Measurements from ENCODE around the gene TRANK1. TPM values are rescaled to one million over a fixed set of nuclear protein-coding genes. Genes with fewer than 3 reads are reported as not detected.

The TRANK1 gene
- total RNA-seq: 10 to 100 TPM; 41.8 to 84.3 TPM

DNA sequence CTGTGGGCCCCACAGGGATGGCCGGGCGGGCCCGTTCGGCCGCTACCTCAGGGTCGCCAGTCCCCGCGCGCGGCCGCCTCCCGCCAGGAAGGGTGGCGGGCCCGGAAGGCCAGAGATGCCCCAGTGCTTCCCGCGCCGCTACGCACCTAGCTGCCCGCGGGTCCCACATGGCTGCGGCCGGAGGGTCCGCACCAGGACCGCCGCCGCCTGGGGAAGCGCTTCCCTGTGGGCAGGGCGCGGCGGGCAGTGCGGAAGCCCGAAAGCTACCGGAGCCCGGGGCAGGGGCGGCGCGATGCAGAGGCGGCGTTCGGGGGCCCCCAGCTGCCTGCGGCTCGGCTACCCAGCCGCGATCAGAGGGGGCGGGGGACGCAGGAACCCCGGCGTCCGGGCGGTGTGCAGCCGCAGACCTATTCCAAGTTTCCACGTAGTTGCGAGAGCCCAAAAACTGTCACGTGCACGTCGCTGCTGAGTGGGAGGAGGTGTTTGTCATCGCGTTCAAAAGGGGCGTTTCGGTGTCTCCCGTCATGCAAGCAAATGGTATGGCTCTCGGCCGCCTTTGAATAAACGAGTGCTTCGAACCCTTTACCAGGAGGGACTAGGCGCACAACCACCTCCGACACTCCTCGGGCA is at the start of gene TRANK1:
Gene TRANK1 (minus strand): TSS at position 414 of the 630 bp plus-strand sequence. CDS start 245 bp downstream, at position 169.
- peak; percentile 77 for ATAC-seq
- peak within 1 kb of the TSS; percentile 72 for H3K4me3 Mint-ChIP-seq
- H3K27me3 Mint-ChIP-seq: peaks cover 8% of the 10 kb centered on the region
- CTCF ChIA-PET: interaction anchor here (1.0 to 3.3 kb wide), 6 partner anchors 13 to 213 kb away, joined by 3 to 37 read pairs (median 4); no protein-coding TSS in a partner anchor
- H3K9me3 Mint-ChIP-seq (ENCODE audit: low read depth): peaks cover 7% of the 10 kb centered on the region
- peak within 1 kb of the TSS; percentile 43 for H3K27ac Mint-ChIP-seq
- H3K4me1 Mint-ChIP-seq: peaks cover 13% of the 10 kb centered on the region
- H3K36me3 Mint-ChIP-seq: peaks cover 25% of the 10 kb centered on the region
- peak; percentile 86 for DNase-seq

DNA sequence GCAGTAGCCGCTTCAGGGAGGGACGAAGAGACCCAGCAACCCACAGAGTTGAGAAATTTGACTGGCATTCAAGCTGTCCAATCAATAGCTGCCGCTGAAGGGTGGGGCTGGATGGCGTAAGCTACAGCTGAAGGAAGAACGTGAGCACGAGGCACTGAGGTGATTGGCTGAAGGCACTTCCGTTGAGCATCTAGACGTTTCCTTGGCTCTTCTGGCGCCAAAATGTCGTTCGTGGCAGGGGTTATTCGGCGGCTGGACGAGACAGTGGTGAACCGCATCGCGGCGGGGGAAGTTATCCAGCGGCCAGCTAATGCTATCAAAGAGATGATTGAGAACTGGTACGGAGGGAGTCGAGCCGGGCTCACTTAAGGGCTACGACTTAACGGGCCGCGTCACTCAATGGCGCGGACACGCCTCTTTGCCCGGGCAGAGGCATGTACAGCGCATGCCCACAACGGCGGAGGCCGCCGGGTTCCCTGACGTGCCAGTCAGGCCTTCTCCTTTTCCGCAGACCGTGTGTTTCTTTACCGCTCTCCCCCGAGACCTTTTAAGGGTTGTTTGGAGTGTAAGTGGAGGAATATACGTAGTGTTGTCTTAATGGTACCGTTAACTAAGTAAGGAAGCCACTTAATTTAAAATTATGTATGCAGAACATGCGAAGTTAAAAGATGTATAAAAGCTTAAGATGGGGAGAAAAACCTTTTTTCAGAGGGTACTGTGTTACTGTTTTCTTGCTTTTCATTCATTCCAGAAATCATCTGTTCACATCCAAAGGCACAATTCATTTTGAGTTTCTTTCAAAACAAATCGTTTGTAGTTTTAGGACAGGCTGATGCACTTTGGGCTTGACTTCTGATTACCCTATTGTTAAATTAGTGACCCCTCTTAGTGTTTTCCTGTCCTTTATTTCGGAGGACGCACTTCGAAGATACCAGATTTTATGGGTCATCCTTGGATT is 48.8 kb upstream of the TRANK1 start, which contains the start of gene MLH1:
Gene MLH1 (plus strand): TSS at position 193 of the 958 bp plus-strand sequence. CDS start 30 bp downstream, at position 223.
- DNase-seq (peak; percentile 100), ATAC-seq (peak; percentile 88)
- Mint-ChIP-seq H3K4me3 (no peak within 1 kb of the TSS), H3K4me1 (peaks cover 36% of the 10 kb centered on the region), H3K27ac (no peak within 1 kb of the TSS), H3K36me3 (peaks cover 55% of the 10 kb centered on the region), H3K9me3 (ENCODE audit: low read depth) (no peaks in the 10 kb centered on the region), H3K27me3 (no peaks in the 10 kb centered on the region)
- CTCF ChIA-PET: interaction anchor here (0.7 to 2.1 kb wide), 9 partner anchors 12 to 220 kb away, joined by 3 to 8 read pairs (median 3); no protein-coding TSS in a partner anchor

DNA sequence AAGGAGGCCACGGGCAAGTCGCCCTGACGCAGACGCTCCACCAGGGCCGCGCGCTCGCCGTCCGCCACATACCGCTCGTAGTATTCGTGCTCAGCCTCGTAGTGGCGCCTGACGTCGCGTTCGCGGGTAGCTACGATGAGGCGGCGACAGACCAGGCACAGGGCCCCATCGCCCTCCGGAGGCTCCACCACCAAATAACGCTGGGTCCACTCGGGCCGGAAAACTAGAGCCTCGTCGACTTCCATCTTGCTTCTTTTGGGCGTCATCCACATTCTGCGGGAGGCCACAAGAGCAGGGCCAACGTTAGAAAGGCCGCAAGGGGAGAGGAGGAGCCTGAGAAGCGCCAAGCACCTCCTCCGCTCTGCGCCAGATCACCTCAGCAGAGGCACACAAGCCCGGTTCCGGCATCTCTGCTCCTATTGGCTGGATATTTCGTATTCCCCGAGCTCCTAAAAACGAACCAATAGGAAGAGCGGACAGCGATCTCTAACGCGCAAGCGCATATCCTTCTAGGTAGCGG is 48.0 kb upstream of the TRANK1 start, which contains the start of gene EPM2AIP1:
Gene EPM2AIP1 (minus strand): TSS at position 326 of the 520 bp plus-strand sequence. CDS start 54 bp downstream, at position 272.
- DNase-seq: no peak
- H3K4me1 Mint-ChIP-seq: peaks cover 39% of the 10 kb centered on the region

DNA sequence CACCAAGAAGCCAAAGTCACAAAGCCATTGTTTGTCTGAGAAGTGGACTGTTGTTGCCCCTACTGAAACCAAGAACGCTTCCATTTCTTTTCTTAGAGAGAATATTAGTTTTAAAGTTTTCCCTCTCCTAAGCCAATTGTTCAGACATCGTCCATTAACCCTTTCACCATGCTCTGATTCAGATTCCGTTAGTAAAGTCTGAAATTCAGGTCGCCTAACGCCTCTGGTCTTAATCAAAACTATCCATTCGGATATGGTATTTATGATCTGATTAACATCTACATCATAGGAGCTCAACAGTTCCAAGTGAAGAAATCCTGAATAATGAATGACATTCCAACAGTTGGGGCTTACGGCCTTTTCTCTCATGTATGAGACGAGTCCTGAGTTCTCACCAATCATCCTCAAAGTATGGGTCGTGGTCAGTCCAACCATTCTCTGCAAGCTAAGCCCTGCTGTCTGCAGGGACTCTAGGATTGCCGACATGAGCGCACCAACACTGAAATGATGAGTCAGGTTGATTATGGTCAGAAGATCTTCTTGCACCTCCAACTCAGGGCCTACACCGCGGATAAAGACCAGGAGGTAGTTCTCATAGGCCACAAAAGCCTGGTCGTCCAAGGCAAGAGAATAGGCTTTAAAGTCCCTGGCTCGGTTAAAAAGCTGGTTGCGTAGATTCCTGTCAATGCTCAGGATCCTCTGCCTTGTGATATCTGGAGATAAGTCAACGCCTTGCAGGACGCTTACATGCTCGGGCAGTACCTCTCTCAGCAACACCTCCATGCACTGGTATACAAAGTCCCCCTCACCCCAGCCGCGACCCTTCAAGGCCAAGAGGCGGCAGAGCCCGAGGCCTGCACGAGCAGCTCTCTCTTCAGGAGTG is 47.3 kb upstream of the TRANK1 start:
- ATAC-seq (no peak), DNase-seq (peak; percentile 66)
- peaks cover 56% of the 10 kb centered on the region for H3K36me3 Mint-ChIP-seq
- CTCF ChIA-PET: interaction anchor here (0.7 to 2.1 kb wide), 8 partner anchors 13 to 228 kb away, joined by 3 to 8 read pairs (median 4); no protein-coding TSS in a partner anchor
- H3K4me1 Mint-ChIP-seq: peaks cover 38% of the 10 kb centered on the region
- H3K27me3 Mint-ChIP-seq: no peaks in the 10 kb centered on the region
- H3K4me3 Mint-ChIP-seq: no peak overlapping the region
- no peaks in the 10 kb centered on the region for H3K9me3 Mint-ChIP-seq (ENCODE audit: low read depth)
- H3K27ac Mint-ChIP-seq: no peak overlapping the region

More for the DNA sequence above, 48.0 kb upstream of the TRANK1 start, which contains the start of gene EPM2AIP1:
- H3K36me3 Mint-ChIP-seq: peaks cover 55% of the 10 kb centered on the region
- H3K27me3 Mint-ChIP-seq: no peaks in the 10 kb centered on the region
- CTCF ChIA-PET: interaction anchor here (0.7 to 2.1 kb wide), 9 partner anchors 13 to 221 kb away, joined by 3 to 8 read pairs (median 3); no protein-coding TSS in a partner anchor
- H3K9me3 Mint-ChIP-seq (ENCODE audit: low read depth): no peaks in the 10 kb centered on the region
- H3K27ac Mint-ChIP-seq: no peak within 1 kb of the TSS
- ATAC-seq: peak; percentile 88
- H3K4me3 Mint-ChIP-seq: no peak within 1 kb of the TSS

DNA sequence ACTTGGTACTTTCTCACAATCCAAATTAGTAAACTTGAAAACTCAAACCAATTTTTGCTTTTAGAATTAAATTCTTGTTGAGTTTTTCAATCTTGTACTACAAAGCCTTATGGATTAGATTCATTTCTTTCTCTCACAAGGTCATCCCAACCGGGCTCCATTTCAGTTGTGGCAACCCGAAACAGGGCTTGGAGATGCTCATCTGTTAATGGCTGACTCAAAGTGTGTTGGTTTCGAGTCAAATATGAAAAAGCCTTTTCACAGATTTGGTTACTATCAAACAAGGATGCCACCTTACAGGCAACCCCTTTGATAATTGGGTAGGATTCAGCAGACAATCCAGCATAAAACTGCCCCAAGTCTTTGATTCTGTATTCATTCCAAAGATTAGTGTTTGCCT is 46.3 kb upstream of the TRANK1 start:
- no peaks in the 10 kb centered on the region for H3K9me3 Mint-ChIP-seq (ENCODE audit: low read depth)
- CTCF ChIA-PET: interaction anchor here (0.8 to 2.1 kb wide), 5 partner anchors 19 to 83 kb away, joined by 3 to 6 read pairs (median 3); no protein-coding TSS in a partner anchor

DNA sequence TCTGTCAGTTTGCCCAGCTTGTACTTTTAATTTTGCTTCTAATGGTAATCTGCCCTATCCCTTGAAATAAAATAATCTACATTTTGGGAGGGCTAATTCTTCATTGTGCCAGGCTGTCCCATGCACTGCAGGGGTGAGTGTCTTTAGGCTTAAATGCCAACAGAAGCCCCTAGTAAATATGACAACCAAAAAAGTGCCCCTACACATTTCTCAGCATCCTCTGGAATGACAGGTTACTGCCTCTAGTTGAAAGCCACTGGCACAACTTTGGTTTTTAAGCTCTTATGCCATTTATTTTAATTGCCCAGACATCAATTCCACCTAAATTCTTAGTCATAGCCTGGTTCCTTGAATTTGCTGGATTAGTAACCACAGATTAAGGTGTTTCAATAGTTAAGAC is 44.7 kb upstream of the TRANK1 start:
- Mint-ChIP-seq H3K27ac (peak overlapping the region; percentile 55), H3K36me3 (peaks cover 66% of the 10 kb centered on the region), H3K27me3 (no peaks in the 10 kb centered on the region), H3K4me3 (no peak overlapping the region), H3K4me1 (peaks cover 38% of the 10 kb centered on the region), H3K9me3 (ENCODE audit: low read depth) (no peaks in the 10 kb centered on the region)
- DNase-seq: no peak
- ATAC-seq: no peak
- CTCF ChIA-PET: interaction anchor here (0.7 to 2.6 kb wide), 6 partner anchors 17 to 224 kb away, joined by 3 to 15 read pairs (median 4); no protein-coding TSS in a partner anchor

More for the DNA sequence above, 46.3 kb upstream of the TRANK1 start:
- DNase-seq (peak; percentile 60), ATAC-seq (no peak)
- H3K27ac Mint-ChIP-seq: no peak overlapping the region
- peaks cover 34% of the 10 kb centered on the region for H3K4me1 Mint-ChIP-seq
- H3K36me3 Mint-ChIP-seq: peaks cover 52% of the 10 kb centered on the region
- H3K27me3 Mint-ChIP-seq: no peaks in the 10 kb centered on the region
- H3K4me3 Mint-ChIP-seq: no peak overlapping the region

DNA sequence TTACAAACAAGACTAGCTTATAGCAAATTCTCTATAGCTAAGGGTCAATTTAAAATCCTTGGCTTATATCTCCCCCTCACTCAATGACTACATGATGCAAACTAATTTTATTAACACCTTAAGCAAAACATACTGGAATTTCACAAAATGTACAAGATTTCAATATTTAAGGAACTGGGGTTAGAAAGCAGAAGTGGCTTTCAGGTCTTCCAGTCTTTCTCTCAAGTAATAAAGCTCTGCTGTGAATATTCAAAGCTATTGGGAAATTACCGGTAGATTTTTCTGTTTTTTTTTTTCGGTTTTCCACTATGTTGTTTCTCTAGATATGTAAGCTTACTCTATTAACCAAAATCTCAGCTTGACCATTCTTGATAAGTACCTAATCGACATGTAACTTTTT is 44.2 kb upstream of the TRANK1 start:
- CTCF ChIA-PET: interaction anchor here (0.6 to 2.6 kb wide), 7 partner anchors 8 to 225 kb away, joined by 3 to 15 read pairs (median 3); no protein-coding TSS in a partner anchor
- Mint-ChIP-seq H3K9me3 (ENCODE audit: low read depth) (no peaks in the 10 kb centered on the region), H3K4me1 (peaks cover 38% of the 10 kb centered on the region), H3K27me3 (no peaks in the 10 kb centered on the region), H3K27ac (peak overlapping the region; percentile 55), H3K4me3 (no peak overlapping the region), H3K36me3 (peaks cover 67% of the 10 kb centered on the region)
- ATAC-seq (no peak), DNase-seq (no peak)

DNA sequence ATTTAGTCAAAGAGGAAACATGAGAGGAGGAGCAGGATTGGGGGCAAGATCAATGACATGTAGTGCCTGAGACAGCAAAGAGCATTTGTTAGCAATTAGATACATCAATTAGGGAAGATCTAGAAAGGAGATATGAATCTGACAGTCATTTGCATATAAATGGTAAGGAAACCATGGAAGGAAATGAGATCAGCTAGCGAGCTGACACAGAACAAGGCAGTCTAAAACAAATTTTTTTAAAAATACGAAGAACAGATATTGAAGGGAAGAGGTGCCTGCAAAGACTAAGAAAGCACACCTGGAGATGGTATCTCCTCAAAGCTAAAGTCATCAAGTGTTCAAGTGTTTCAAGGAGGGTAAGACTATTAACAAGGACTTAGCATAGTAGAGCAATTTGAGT is 43.5 kb upstream of the TRANK1 start:
- peak overlapping the region; percentile 11 for H3K27ac Mint-ChIP-seq
- H3K9me3 Mint-ChIP-seq (ENCODE audit: low read depth): no peaks in the 10 kb centered on the region
- peaks cover 74% of the 10 kb centered on the region for H3K36me3 Mint-ChIP-seq
- no peak for ATAC-seq
- peaks cover 38% of the 10 kb centered on the region for H3K4me1 Mint-ChIP-seq
- H3K27me3 Mint-ChIP-seq: no peaks in the 10 kb centered on the region
- CTCF ChIA-PET: interaction anchor here (0.9 to 2.6 kb wide), 5 partner anchors 9 to 225 kb away, joined by 3 to 15 read pairs (median 4); no protein-coding TSS in a partner anchor
- H3K4me3 Mint-ChIP-seq: peak overlapping the region; percentile 67
- no peak for DNase-seq

DNA sequence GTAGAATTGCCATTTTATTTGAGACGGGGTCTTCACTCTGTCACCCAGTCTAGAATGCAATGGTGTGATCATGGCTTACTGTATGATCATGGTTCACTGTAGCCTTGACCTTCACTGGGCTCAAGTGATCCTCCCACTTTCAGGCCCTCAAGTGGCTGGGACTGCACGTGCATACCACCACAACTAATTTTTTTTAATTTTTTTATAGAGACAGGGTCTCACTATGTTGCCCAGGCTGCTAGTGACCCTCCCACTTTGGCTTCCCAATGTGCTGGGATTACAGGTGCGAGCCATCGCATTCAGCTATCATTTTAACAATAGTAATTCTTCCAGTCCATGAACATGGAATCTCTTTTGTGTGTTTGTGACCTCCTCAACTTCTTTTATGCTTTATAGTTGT is 36.2 kb upstream of the TRANK1 start:
- no peak for DNase-seq
- H3K36me3 Mint-ChIP-seq: peaks cover 62% of the 10 kb centered on the region
- H3K4me1 Mint-ChIP-seq: peaks cover 3% of the 10 kb centered on the region
- H3K27me3 Mint-ChIP-seq: no peaks in the 10 kb centered on the region
- H3K9me3 Mint-ChIP-seq (ENCODE audit: low read depth): peaks cover 8% of the 10 kb centered on the region
- no peak overlapping the region for H3K4me3 Mint-ChIP-seq
- no peak for ATAC-seq
- CTCF ChIA-PET: no interaction called here
- no peak overlapping the region for H3K27ac Mint-ChIP-seq

DNA sequence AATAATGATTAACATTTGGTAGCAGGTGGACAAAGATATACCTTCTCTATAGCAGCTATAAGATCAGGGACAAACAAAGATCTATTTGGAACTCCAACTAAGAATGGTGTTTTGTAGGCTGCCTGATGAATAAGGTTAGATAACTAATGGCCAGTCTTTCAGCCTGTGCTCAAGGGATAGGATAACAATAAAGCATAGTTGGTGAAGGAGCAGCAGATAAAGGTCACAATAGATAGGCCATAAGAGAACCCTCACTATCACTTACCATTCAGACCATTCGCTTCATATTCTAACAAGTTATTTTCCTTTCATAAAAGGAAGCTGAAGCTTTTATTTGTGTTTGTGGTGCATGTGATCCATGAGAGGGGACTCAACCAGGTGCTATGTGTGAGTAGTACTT is 28.3 kb upstream of the TRANK1 start:
- ATAC-seq: no peak
- DNase-seq: no peak

DNA sequence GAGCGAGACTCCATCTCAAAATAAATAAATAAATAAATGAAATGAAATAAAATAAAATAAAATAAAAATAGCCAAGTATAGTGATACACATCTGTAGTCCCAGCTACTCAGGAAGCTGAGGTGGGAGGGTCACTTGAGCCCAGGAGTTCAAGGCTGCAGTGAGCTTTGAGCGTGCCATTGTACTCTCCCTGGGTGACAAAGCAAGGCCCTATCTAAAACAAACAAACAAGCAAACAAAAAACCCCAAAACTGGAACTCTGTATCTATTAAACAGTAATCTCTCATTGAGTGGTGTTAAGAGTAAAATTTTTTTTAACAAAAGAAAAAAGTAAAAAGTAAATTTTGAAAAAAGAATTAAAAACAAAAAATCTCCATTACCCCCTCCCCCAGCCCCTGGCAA is 27.3 kb upstream of the TRANK1 start:
- DNase-seq (no peak), ATAC-seq (no peak)
- CTCF ChIA-PET: interaction anchor here (0.9 to 1.7 kb wide), 3 partner anchors 14 to 18 kb away, joined by 3 to 4 read pairs (median 3); no protein-coding TSS in a partner anchor
- peaks cover 26% of the 10 kb centered on the region for H3K4me1 Mint-ChIP-seq
- H3K36me3 Mint-ChIP-seq: peaks cover 16% of the 10 kb centered on the region
- no peaks in the 10 kb centered on the region for H3K27me3 Mint-ChIP-seq
- no peaks in the 10 kb centered on the region for H3K9me3 Mint-ChIP-seq (ENCODE audit: low read depth)
- H3K4me3 Mint-ChIP-seq: no peak overlapping the region
- H3K27ac Mint-ChIP-seq: no peak overlapping the region

More for the DNA sequence above, 28.3 kb upstream of the TRANK1 start:
- H3K36me3 Mint-ChIP-seq: peaks cover 18% of the 10 kb centered on the region
- peaks cover 26% of the 10 kb centered on the region for H3K4me1 Mint-ChIP-seq
- no peak overlapping the region for H3K27ac Mint-ChIP-seq
- H3K4me3 Mint-ChIP-seq: no peak overlapping the region
- CTCF ChIA-PET: interaction anchor here (0.8 to 1.6 kb wide), 4 partner anchors 13 to 16 kb away, joined by 4 to 7 read pairs (median 4); no protein-coding TSS in a partner anchor
- H3K9me3 Mint-ChIP-seq (ENCODE audit: low read depth): no peaks in the 10 kb centered on the region
- no peaks in the 10 kb centered on the region for H3K27me3 Mint-ChIP-seq
